ENCODE results near the gene AKTIP.

The AKTIP gene

GRCh38 chr16:53529513-53529912, 26.5 kb upstream of the AKTIP start:
- WGBS, result 97% methylated on average over 12 of the region's 14 CpGs
- H3K23ac ChIP-seq (ENCODE audit: low read length in 2 of 2), result no peak overlapping the region
- H3K4me1 ChIP-seq (ENCODE audit: control insufficient read depth, insufficient read depth, low read depth, low read length), result no peaks in the 10 kb centered on the region
- no peak overlapping the region for H3K27ac ChIP-seq (ENCODE audit: low read length, poor library complexity, severe bottlenecking)
- H2BK120ac ChIP-seq (ENCODE audit: low read depth, low read length), result no peak overlapping the region
- H2AFZ ChIP-seq (ENCODE audit: low read depth, low read length), result no peak overlapping the region
- no peak overlapping the region for H4K91ac ChIP-seq (ENCODE audit: low read length)
- DNase-seq, result no peak
- H3K9ac ChIP-seq (ENCODE audit: low read length), result no peak overlapping the region
- no peak overlapping the region for H3K4me3 ChIP-seq (ENCODE audit: insufficient read depth in 1 of 2, low read depth in 1 of 2, low read length in 2 of 2)
- no peak overlapping the region for H2BK12ac ChIP-seq (ENCODE audit: low read length in 2 of 2)
- H3K18ac ChIP-seq (ENCODE audit: low read depth in 1 of 2, low read length in 2 of 2), result no peak overlapping the region
- peaks cover 0 to 5% of the 10 kb centered on the region in 2 experiments for H3K27me3 ChIP-seq (ENCODE audit: control insufficient read depth in 1 of 2, insufficient read depth in 1 of 2, low read length in 2 of 2)
- H2AK5ac ChIP-seq (ENCODE audit: low read length, severe bottlenecking), result no peak overlapping the region
- H3K4me2 ChIP-seq (ENCODE audit: low read length, poor library complexity, severe bottlenecking), result no peak overlapping the region
- H4K8ac ChIP-seq (ENCODE audit: low read length), result no peak overlapping the region
- no peak overlapping the region for H2BK15ac ChIP-seq (ENCODE audit: low read depth, poor library complexity, severe bottlenecking)
- no peak overlapping the region for H3K14ac ChIP-seq (ENCODE audit: low read length in 2 of 2)
- H2BK5ac ChIP-seq (ENCODE audit: low read depth, low read length, poor library complexity, severe bottlenecking), result no peak overlapping the region
- no peak overlapping the region for H3K4ac ChIP-seq (ENCODE audit: low read depth in 1 of 2, low read length in 2 of 2)
- H3K79me1 ChIP-seq (replicated peaks; ENCODE audit: low read length, poor library complexity, severe bottlenecking), result no peaks in the 10 kb centered on the region
- H3K36me3 ChIP-seq (ENCODE audit: control insufficient read depth in 1 of 2, insufficient read depth in 2 of 2, low read depth in 1 of 2, low read length in 2 of 2), result no peaks in the 10 kb centered on the region
- no peaks in the 10 kb centered on the region for H3K9me3 ChIP-seq (ENCODE audit: control insufficient read depth, low read length)

GRCh38 chr16:53528797-53529196, 25.8 kb upstream of the AKTIP start:
- no peak overlapping the region for H3K27ac ChIP-seq (ENCODE audit: low read length, poor library complexity, severe bottlenecking)
- H3K27me3 ChIP-seq (ENCODE audit: control insufficient read depth in 1 of 2, insufficient read depth in 1 of 2, low read length in 2 of 2), result peaks cover 0 to 5% of the 10 kb centered on the region in 2 experiments
- H2AK5ac ChIP-seq (ENCODE audit: low read length, severe bottlenecking), result no peak overlapping the region
- H3K23ac ChIP-seq (ENCODE audit: low read length in 2 of 2), result no peak overlapping the region
- no peak overlapping the region for H4K8ac ChIP-seq (ENCODE audit: low read length)
- no peak overlapping the region for H2BK120ac ChIP-seq (ENCODE audit: low read depth, low read length)
- H4K91ac ChIP-seq (ENCODE audit: low read length), result no peak overlapping the region
- H2BK15ac ChIP-seq (ENCODE audit: low read depth, poor library complexity, severe bottlenecking), result no peak overlapping the region
- no peak overlapping the region for H3K9ac ChIP-seq (ENCODE audit: low read length)
- no peak overlapping the region for H3K14ac ChIP-seq (ENCODE audit: low read length in 2 of 2)
- H2BK5ac ChIP-seq (ENCODE audit: low read depth, low read length, poor library complexity, severe bottlenecking), result no peak overlapping the region
- H3K79me1 ChIP-seq (replicated peaks; ENCODE audit: low read length, poor library complexity, severe bottlenecking), result no peaks in the 10 kb centered on the region
- no peaks in the 10 kb centered on the region for H3K4me1 ChIP-seq (ENCODE audit: control insufficient read depth, insufficient read depth, low read depth, low read length)
- no peak overlapping the region for H3K4ac ChIP-seq (ENCODE audit: low read depth in 1 of 2, low read length in 2 of 2)
- DNase-seq, result no peak
- H3K18ac ChIP-seq (ENCODE audit: low read depth in 1 of 2, low read length in 2 of 2), result no peak overlapping the region
- no peaks in the 10 kb centered on the region for H3K36me3 ChIP-seq (ENCODE audit: control insufficient read depth in 1 of 2, insufficient read depth in 2 of 2, low read depth in 1 of 2, low read length in 2 of 2)
- H3K4me3 ChIP-seq (ENCODE audit: insufficient read depth in 1 of 2, low read depth in 1 of 2, low read length in 2 of 2), result no peak overlapping the region
- H3K4me2 ChIP-seq (ENCODE audit: low read length, poor library complexity, severe bottlenecking), result no peak overlapping the region
- H2BK12ac ChIP-seq (ENCODE audit: low read length in 2 of 2), result no peak overlapping the region
- no peaks in the 10 kb centered on the region for H3K9me3 ChIP-seq (ENCODE audit: control insufficient read depth, low read length)
- 89% methylated on average over 6 of the region's 6 CpGs for WGBS
- H2AFZ ChIP-seq (ENCODE audit: low read depth, low read length), result no peak overlapping the region

- DNase-seq, result no peak
- H3K18ac ChIP-seq (ENCODE audit: low read depth in 1 of 2, low read length in 2 of 2), result no peak overlapping the region
- H3K4me1 ChIP-seq (ENCODE audit: control insufficient read depth, insufficient read depth, low read depth, low read length), result no peaks in the 10 kb centered on the region
- H2BK120ac ChIP-seq (ENCODE audit: low read depth, low read length), result no peak overlapping the region
- no peak overlapping the region for H4K91ac ChIP-seq (ENCODE audit: low read length)
- H4K8ac ChIP-seq (ENCODE audit: low read length), result no peak overlapping the region
- no peak overlapping the region for H2AK5ac ChIP-seq (ENCODE audit: low read length, severe bottlenecking)
- no peak overlapping the region for H3K14ac ChIP-seq (ENCODE audit: low read length in 2 of 2)
- no peak overlapping the region for H3K27ac ChIP-seq (ENCODE audit: low read length, poor library complexity, severe bottlenecking)
- no peak overlapping the region for H3K4ac ChIP-seq (ENCODE audit: low read depth in 1 of 2, low read length in 2 of 2)
- H3K9ac ChIP-seq (ENCODE audit: low read length), result no peak overlapping the region
- H3K79me1 ChIP-seq (replicated peaks; ENCODE audit: low read length, poor library complexity, severe bottlenecking), result no peaks in the 10 kb centered on the region
- H2BK15ac ChIP-seq (ENCODE audit: low read depth, poor library complexity, severe bottlenecking), result no peak overlapping the region
- no peaks in the 10 kb centered on the region for H3K9me3 ChIP-seq (ENCODE audit: control insufficient read depth, low read length)
- H3K4me3 ChIP-seq (ENCODE audit: insufficient read depth in 1 of 2, low read depth in 1 of 2, low read length in 2 of 2), result no peak overlapping the region
- H3K23ac ChIP-seq (ENCODE audit: low read length in 2 of 2), result no peak overlapping the region
- whole genome bisulfite sequencing, result 85% methylated on average over 15 of the region's 15 CpGs
- no peak overlapping the region for H2BK12ac ChIP-seq (ENCODE audit: low read length in 2 of 2)
- no peaks in the 10 kb centered on the region for H3K36me3 ChIP-seq (ENCODE audit: control insufficient read depth in 1 of 2, insufficient read depth in 2 of 2, low read depth in 1 of 2, low read length in 2 of 2)
- H3K27me3 ChIP-seq (ENCODE audit: control insufficient read depth in 1 of 2, insufficient read depth in 1 of 2, low read length in 2 of 2), result peaks cover 0 to 6% of the 10 kb centered on the region in 2 experiments
- H3K4me2 ChIP-seq (ENCODE audit: low read length, poor library complexity, severe bottlenecking), result no peak overlapping the region
- H2BK5ac ChIP-seq (ENCODE audit: low read depth, low read length, poor library complexity, severe bottlenecking), result no peak overlapping the region
- H2AFZ ChIP-seq (ENCODE audit: low read depth, low read length), result no peak overlapping the region
These were observed 21.1 kb upstream of the AKTIP start for GRCh38 chr16:53523971-53524548.

GRCh38 chr16:53523126-53523804, 20.3 kb upstream of the AKTIP start:
- no peak for DNase-seq
- Histone ChIP-seq H3K27me3 (ENCODE audit: control insufficient read depth in 1 of 2, insufficient read depth in 1 of 2, low read length in 2 of 2) (peaks cover 0 to 6% of the 10 kb centered on the region in 2 experiments), H4K91ac (ENCODE audit: low read length) (no peak overlapping the region), H2BK12ac (ENCODE audit: low read length in 2 of 2) (no peak overlapping the region), H3K27ac (ENCODE audit: low read length, poor library complexity, severe bottlenecking) (no peak overlapping the region), H3K23ac (ENCODE audit: low read length in 2 of 2) (no peak overlapping the region), H2AK5ac (ENCODE audit: low read length, severe bottlenecking) (no peak overlapping the region), H3K9ac (ENCODE audit: low read length) (no peak overlapping the region), H4K8ac (ENCODE audit: low read length) (no peak overlapping the region), H2BK5ac (ENCODE audit: low read depth, low read length, poor library complexity, severe bottlenecking) (no peak overlapping the region), H2BK15ac (ENCODE audit: low read depth, poor library complexity, severe bottlenecking) (no peak overlapping the region), H3K14ac (ENCODE audit: low read length in 2 of 2) (no peak overlapping the region), H3K79me1 (replicated peaks; ENCODE audit: low read length, poor library complexity, severe bottlenecking) (no peaks in the 10 kb centered on the region), H3K4me1 (ENCODE audit: control insufficient read depth, insufficient read depth, low read depth, low read length) (no peaks in the 10 kb centered on the region), H3K4ac (ENCODE audit: low read depth in 1 of 2, low read length in 2 of 2) (no peak overlapping the region), H3K18ac (ENCODE audit: low read depth in 1 of 2, low read length in 2 of 2) (no peak overlapping the region), H3K36me3 (ENCODE audit: control insufficient read depth in 1 of 2, insufficient read depth in 2 of 2, low read depth in 1 of 2, low read length in 2 of 2) (no peaks in the 10 kb centered on the region), H2BK120ac (ENCODE audit: low read depth, low read length) (no peak overlapping the region), H3K4me2 (ENCODE audit: low read length, poor library complexity, severe bottlenecking) (no peak overlapping the region), H3K4me3 (ENCODE audit: insufficient read depth in 1 of 2, low read depth in 1 of 2, low read length in 2 of 2) (no peak overlapping the region), H2AFZ (ENCODE audit: low read depth, low read length) (no peak overlapping the region), H3K9me3 (ENCODE audit: control insufficient read depth, low read length) (no peaks in the 10 kb centered on the region)
- WGBS, result 91% methylated on average over 21 of the region's 21 CpGs

Data from mesenchymal stem cell (in vitro differentiated cells and primary cell).